Activated CD4-positive, alpha-beta T cell treated with anti-CD3 and anti-CD28 coated beads for 36 hours (primary cell): ENCODE results near the gene CHMP4B. TPM values are rescaled to one million over a fixed set of nuclear protein-coding genes. Genes with fewer than 3 reads are reported as not detected.

Experiments used
- ATAC-seq: fragments of 200-7000 bp; cut with Tn5 transposase; one replicate; pipeline ENCODE4 v1.10.0; 2021; ENCODE audit warnings: mild to moderate bottlenecking, moderate library complexity
- CTCF ChIA-PET: fragments of 350-600 bp; sonication (Branson Sonifier 250); formaldehyde crosslinking; loops from one replicate; lab custom pipeline; 2021; ENCODE audit warnings: antibody characterized with exemption; lab: Charles Lee
- POLR2A ChIA-PET: fragments of 350-600 bp; sonication (Branson Sonifier 250); formaldehyde crosslinking; loops from one replicate; lab custom pipeline; 2021; ENCODE audit warnings: antibody characterized with exemption, inconsistent platforms; lab: Charles Lee
- DNase-seq: peaks from one replicate; pipeline ENCODE4 v3.0.0-alpha.2; 2020
- H3K27ac Mint-ChIP-seq: one replicate; pipeline ENCODE4 v1.8.0; 2021; ENCODE audit warnings: mixed read lengths
- H3K27me3 Mint-ChIP-seq: one replicate; pipeline ENCODE4 v1.8.0; 2021; ENCODE audit warnings: mixed read lengths
- H3K36me3 Mint-ChIP-seq: one replicate; pipeline ENCODE4 v1.8.0; 2021; ENCODE audit warnings: low read depth, mixed read lengths
- H3K4me1 Mint-ChIP-seq: one replicate; pipeline ENCODE4 v1.8.0; 2021; ENCODE audit warnings: mixed read lengths
- H3K4me3 Mint-ChIP-seq: one replicate; pipeline ENCODE4 v1.8.0; 2021; ENCODE audit warnings: mild to moderate bottlenecking, moderate library complexity, mixed read lengths
- H3K9me3 Mint-ChIP-seq: one replicate; pipeline ENCODE4 v1.8.0; 2021; ENCODE audit warnings: low read depth, mixed read lengths
- intact Hi-C, 2 experiments: fragments of 100-400 bp; cut with DNase I in 1 of 2; cut with micrococcal nuclease in 1 of 2; formaldehyde crosslinking; loops; one replicate each; pipeline versions ENCODE4 v1.14.2 to v1.15.1; 2022 to 2024; cut with DNase I, micrococcal nuclease
- total RNA-seq, 2 experiments: library from RNA; stranded (reverse); gene quantifications; one replicate each; pipeline ENCODE4 v1.2.3, GENCODE V29; 2021

Gene CHMP4B
- total RNA-seq, 2 experiments from 2014 or later, result 86.0 to 94.1 TPM

DNA sequence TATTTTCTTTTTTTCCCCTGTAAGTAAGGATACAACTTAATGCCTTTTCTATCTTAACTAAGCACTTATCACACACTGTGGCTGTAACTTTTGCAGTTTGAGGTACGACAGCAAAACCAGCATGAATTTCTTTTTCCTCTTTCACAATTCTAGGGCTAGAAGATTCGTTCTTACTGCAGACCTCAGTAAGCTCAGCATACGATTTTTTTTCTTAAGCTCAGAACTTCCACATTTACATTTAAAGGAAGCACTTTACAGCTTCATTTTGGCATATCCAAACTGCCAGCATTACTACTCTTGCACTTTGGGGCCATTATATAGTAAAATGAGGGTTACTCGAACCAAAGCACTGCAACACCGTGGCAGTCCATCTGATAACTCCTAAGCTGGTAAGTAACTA lies 889 bp upstream of the CHMP4B start:
- DNase-seq (no peak), ATAC-seq (no peak)
- ChIA-PET POLR2A (interaction anchor here (1.1 to 1.8 kb wide), 2 partner anchors 183 to 302 kb away, joined by 3 to 10 read pairs; partner anchors contain the start of genes EIF2S2 and RALY), CTCF (interaction anchor here (0.6 to 2.8 kb wide), 4 partner anchors 15 to 90 kb away, joined by 3 to 8 read pairs (median 3); partner anchors contain the start of gene PXMP4)
- no peak overlapping the region for H3K4me3 Mint-ChIP-seq
- no peak overlapping the region for H3K27ac Mint-ChIP-seq
- intact Hi-C loops, result loop anchor here in 1 of 2 experiments (2.0 kb wide), 1 partner anchor 321 kb away; no protein-coding TSS in a partner anchor
- H3K4me1 Mint-ChIP-seq, result peaks cover 27% of the 10 kb centered on the region
- H3K9me3 Mint-ChIP-seq, result no peaks in the 10 kb centered on the region
- H3K27me3 Mint-ChIP-seq, result no peaks in the 10 kb centered on the region
- peaks cover 12% of the 10 kb centered on the region for H3K36me3 Mint-ChIP-seq

DNA sequence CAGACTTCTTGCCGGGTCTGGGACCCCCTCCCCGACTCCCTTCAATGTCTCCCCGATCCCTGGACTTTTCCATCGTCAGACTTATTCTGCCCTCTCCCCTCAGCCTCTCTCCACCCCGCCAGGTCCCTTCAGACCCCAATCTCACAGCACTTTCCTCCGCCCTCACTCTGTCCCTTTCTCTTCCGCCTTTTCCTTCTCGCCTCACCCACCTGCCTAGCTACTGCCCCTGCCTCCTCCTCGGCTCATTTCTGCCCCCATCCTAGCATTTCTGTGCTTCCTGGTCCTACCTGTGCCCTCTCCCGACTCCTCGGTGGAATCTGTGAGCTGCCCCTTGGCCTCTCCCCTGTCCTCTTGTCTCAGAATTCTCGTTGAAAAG lies 616 bp downstream of the CHMP4B start:
- Mint-ChIP-seq H3K9me3 (no peaks in the 10 kb centered on the region), H3K27me3 (no peaks in the 10 kb centered on the region), H3K27ac (peak overlapping the region; percentile 89), H3K4me1 (peaks cover 40% of the 10 kb centered on the region), H3K4me3 (peak overlapping the region; percentile 83), H3K36me3 (peaks cover 15% of the 10 kb centered on the region)
- DNase-seq (no peak), ATAC-seq (no peak)
- intact Hi-C loops, result loop anchor here (1.0 to 2.0 kb wide), 14 partner anchors 79 to 1014 kb away; partner anchors contain the start of genes EIF2S2 (in 2 of the 2), PXMP4 (in 2 of the 2), RALY (in 2 of the 2) and AHCY (in 1 of the 2)
- ChIA-PET POLR2A (interaction anchor here (0.8 to 1.8 kb wide), 5 partner anchors 8 to 367 kb away, joined by 3 to 10 read pairs (median 4); partner anchors contain the start of gene RALY), CTCF (interaction anchor here (0.7 to 2.8 kb wide), 4 partner anchors 18 to 258 kb away, joined by 3 to 8 read pairs (median 4); no protein-coding TSS in a partner anchor)

GRCh38 chr20:33812152-33812849 lies 1.2 kb downstream of the CHMP4B start:
- Mint-ChIP-seq H3K27ac (peak overlapping the region; percentile 89), H3K4me3 (peak overlapping the region; percentile 83), H3K27me3 (no peaks in the 10 kb centered on the region), H3K9me3 (no peaks in the 10 kb centered on the region), H3K36me3 (peaks cover 15% of the 10 kb centered on the region), H3K4me1 (peaks cover 45% of the 10 kb centered on the region)
- POLR2A ChIA-PET, result interaction anchor here (0.6 to 1.8 kb wide), 6 partner anchors 13 to 1456 kb away, joined by 3 to 10 read pairs (median 3); partner anchors contain the start of gene RALY
- CTCF ChIA-PET, result interaction anchor here (0.7 to 2.8 kb wide), 6 partner anchors 18 to 258 kb away, joined by 3 to 8 read pairs (median 4); no protein-coding TSS in a partner anchor
- DNase-seq, result peak; percentile 68
- ATAC-seq, result peak; percentile 11
- intact Hi-C loops, result no loop called here

- H3K4me1 Mint-ChIP-seq, result peaks cover 51% of the 10 kb centered on the region
- H3K27me3 Mint-ChIP-seq, result no peaks in the 10 kb centered on the region
- H3K9me3 Mint-ChIP-seq, result no peaks in the 10 kb centered on the region
- H3K27ac Mint-ChIP-seq, result peak overlapping the region; percentile 89
- ATAC-seq (no peak), DNase-seq (no peak)
- peaks cover 18% of the 10 kb centered on the region for H3K36me3 Mint-ChIP-seq
- intact Hi-C loops, result no loop called here
- CTCF ChIA-PET, result interaction anchor here (0.7 to 1.2 kb wide), 3 partner anchors 21 to 145 kb away, joined by 3 to 5 read pairs (median 4); no protein-coding TSS in a partner anchor
- peak overlapping the region; percentile 83 for H3K4me3 Mint-ChIP-seq
- POLR2A ChIA-PET, result interaction anchor here (0.6 to 1.3 kb wide), 4 partner anchors 13 to 1457 kb away, joined by 3 to 4 read pairs (median 3); no protein-coding TSS in a partner anchor
These were observed 1.8 kb downstream of the CHMP4B start for GRCh38 chr20:33812908-33813462.

- DNase-seq, result peak; percentile 49
- ChIA-PET CTCF (interaction anchor here (0.9 to 1.4 kb wide), 2 partner anchors 12 to 22 kb away, joined by 3 to 10 read pairs; no protein-coding TSS in a partner anchor), POLR2A (interaction anchor here (0.6 kb wide), 2 partner anchors 25 to 109 kb away, joined by 3 read pairs; no protein-coding TSS in a partner anchor)
- ATAC-seq, result peak; percentile 29
- H3K4me3 Mint-ChIP-seq, result peak overlapping the region; percentile 83
- peak overlapping the region; percentile 14 for H3K27ac Mint-ChIP-seq
- peaks cover 18% of the 10 kb centered on the region for H3K36me3 Mint-ChIP-seq
- H3K27me3 Mint-ChIP-seq, result no peaks in the 10 kb centered on the region
- H3K9me3 Mint-ChIP-seq, result no peaks in the 10 kb centered on the region
- peaks cover 63% of the 10 kb centered on the region for H3K4me1 Mint-ChIP-seq
- intact Hi-C loops, result no loop called here
These were observed 3.1 kb downstream of the CHMP4B start for GRCh38 chr20:33814238-33814712.

DNA sequence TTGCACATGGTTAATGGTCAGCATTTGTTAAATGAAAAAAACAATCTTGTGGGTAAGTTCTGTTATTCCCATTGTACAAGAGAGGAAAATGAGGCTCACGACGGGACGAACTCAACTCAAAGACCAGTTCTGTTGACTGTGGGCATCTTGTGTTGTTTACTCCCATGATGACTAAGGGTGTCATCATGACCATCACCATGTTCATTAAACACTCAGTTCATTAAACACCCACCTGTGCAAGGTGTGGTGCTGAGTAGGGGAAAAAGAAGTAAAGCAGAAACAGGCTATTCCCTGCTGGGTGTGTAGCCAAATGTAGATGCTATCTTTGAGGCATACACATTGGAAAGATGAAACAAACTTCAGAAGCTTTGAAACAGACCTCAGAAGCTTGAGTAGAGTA lies 4.5 kb downstream of the CHMP4B start:
- intact Hi-C loops, result no loop called here
- Mint-ChIP-seq H3K4me3 (no peak overlapping the region), H3K36me3 (peaks cover 21% of the 10 kb centered on the region), H3K4me1 (peaks cover 72% of the 10 kb centered on the region), H3K27ac (no peak overlapping the region), H3K9me3 (no peaks in the 10 kb centered on the region), H3K27me3 (no peaks in the 10 kb centered on the region)
- ATAC-seq (no peak), DNase-seq (no peak)
- CTCF ChIA-PET, result interaction anchor here (1.2 to 1.5 kb wide), 3 partner anchors 10 to 24 kb away, joined by 3 to 10 read pairs (median 6); no protein-coding TSS in a partner anchor
- POLR2A ChIA-PET, result no interaction called here

- no peak for ATAC-seq
- Mint-ChIP-seq H3K9me3 (no peaks in the 10 kb centered on the region), H3K27me3 (no peaks in the 10 kb centered on the region), H3K36me3 (peaks cover 21% of the 10 kb centered on the region), H3K4me3 (no peak overlapping the region), H3K27ac (no peak overlapping the region), H3K4me1 (peaks cover 72% of the 10 kb centered on the region)
- CTCF ChIA-PET, result interaction anchor here (0.8 to 1.5 kb wide), 4 partner anchors 9 to 431 kb away, joined by 3 to 6 read pairs (median 3); no protein-coding TSS in a partner anchor
- intact Hi-C loops, result no loop called here
- POLR2A ChIA-PET, result no interaction called here
- no peak for DNase-seq
These were observed 5.0 kb downstream of the CHMP4B start for GRCh38 chr20:33816191-33816590.

DNA sequence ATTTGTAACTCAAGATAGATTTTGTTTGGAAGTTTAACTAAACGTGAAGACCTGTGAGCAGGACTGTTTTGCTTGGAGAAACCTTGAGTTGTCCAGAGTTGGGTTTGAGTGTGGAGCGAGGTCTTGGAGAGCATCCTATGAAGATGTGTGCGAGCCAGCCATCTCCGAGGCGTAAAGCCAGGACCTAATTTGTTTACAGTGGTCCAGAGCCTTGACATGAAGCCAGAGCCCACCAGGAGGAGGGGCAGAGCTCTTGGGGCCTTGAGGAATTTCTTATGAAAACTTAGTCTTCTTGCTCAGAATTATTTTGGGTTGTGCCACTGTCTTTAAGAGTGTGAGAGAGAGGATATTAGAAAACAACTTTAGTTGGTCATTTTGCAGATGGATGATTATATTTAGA lies 6.3 kb downstream of the CHMP4B start:
- Mint-ChIP-seq H3K36me3 (peaks cover 21% of the 10 kb centered on the region), H3K27ac (no peak overlapping the region), H3K4me3 (no peak overlapping the region), H3K4me1 (peaks cover 75% of the 10 kb centered on the region), H3K27me3 (no peaks in the 10 kb centered on the region), H3K9me3 (no peaks in the 10 kb centered on the region)
- DNase-seq (no peak), ATAC-seq (no peak)
- intact Hi-C loops, result no loop called here
- CTCF ChIA-PET, result interaction anchor here (0.6 to 1.0 kb wide), 2 partner anchors 154 to 1247 kb away, joined by 3 read pairs; no protein-coding TSS in a partner anchor
- POLR2A ChIA-PET, result no interaction called here

DNA sequence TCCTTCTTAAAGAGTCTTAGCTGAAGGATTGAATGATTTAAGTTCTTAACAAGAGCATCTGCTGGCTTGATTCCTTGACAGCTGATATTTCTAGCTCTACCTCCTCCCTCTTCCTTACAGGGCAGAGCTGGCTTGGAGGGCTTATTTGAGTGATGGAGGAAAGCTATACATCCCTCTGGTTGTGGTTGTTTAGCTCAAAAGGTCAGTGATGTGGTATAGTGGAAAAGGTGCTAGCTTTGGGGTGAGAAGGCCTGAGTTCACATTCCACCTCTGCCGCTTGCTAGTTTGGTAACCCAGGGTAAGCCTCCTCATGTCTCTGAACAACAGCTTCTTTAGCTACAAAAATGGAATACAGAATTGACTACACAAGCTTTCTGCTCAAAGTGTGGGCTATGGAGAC lies 8.3 kb downstream of the CHMP4B start:
- CTCF ChIA-PET, result interaction anchor here (0.6 to 1.8 kb wide), 7 partner anchors 9 to 319 kb away, joined by 3 to 5 read pairs (median 3); no protein-coding TSS in a partner anchor
- DNase-seq, result no peak
- Mint-ChIP-seq H3K9me3 (no peaks in the 10 kb centered on the region), H3K4me1 (peaks cover 62% of the 10 kb centered on the region), H3K4me3 (no peak overlapping the region), H3K36me3 (peaks cover 16% of the 10 kb centered on the region), H3K27ac (no peak overlapping the region), H3K27me3 (no peaks in the 10 kb centered on the region)
- POLR2A ChIA-PET, result interaction anchor here (1.0 kb wide), 1 partner anchor 8 kb away, joined by 4 read pairs; the partner anchor contains the start of gene CHMP4B
- no peak for ATAC-seq
- intact Hi-C loops, result no loop called here

- no peak for ATAC-seq
- intact Hi-C loops, result no loop called here
- no peaks in the 10 kb centered on the region for H3K27me3 Mint-ChIP-seq
- H3K4me1 Mint-ChIP-seq, result peaks cover 63% of the 10 kb centered on the region
- no peak for DNase-seq
- peaks cover 13% of the 10 kb centered on the region for H3K36me3 Mint-ChIP-seq
- H3K27ac Mint-ChIP-seq, result no peak overlapping the region
- H3K9me3 Mint-ChIP-seq, result no peaks in the 10 kb centered on the region
- H3K4me3 Mint-ChIP-seq, result no peak overlapping the region
- POLR2A ChIA-PET, result no interaction called here
- CTCF ChIA-PET, result interaction anchor here (1.8 kb wide), 1 partner anchor 26 kb away, joined by 5 read pairs; no protein-coding TSS in a partner anchor
These were observed 9.2 kb downstream of the CHMP4B start for GRCh38 chr20:33820362-33820761.
